WTC11 (cell line): ENCODE data around the gene DMKN. TPM values are rescaled to one million over a fixed set of nuclear protein-coding genes. Genes with fewer than 3 reads are reported as not detected.
"Not testable (repeated sequence)": the region's sequence is repeated elsewhere in the genome, so short reads cannot be mapped to it uniquely, and the experiment has no call there.

ENCODE experiments used
- ATAC-seq: fragments of 200-7000 bp; cut with Tn5 transposase; 2 replicates; pipeline ENCODE4 v1.10.0; 2021; ENCODE audit warnings: mild to moderate bottlenecking, moderate library complexity
- CTCF ChIA-PET: fragments of 300-600 bp; sonication (Branson Sonifier 250); formaldehyde crosslinking; loops from one replicate; lab custom pipeline; 2021; ENCODE audit warnings: antibody characterized with exemption; lab: Charles Lee
- POLR2A ChIA-PET: fragments of 350-600 bp; sonication (Branson Sonifier 250); formaldehyde crosslinking; loops from one replicate; lab custom pipeline; 2021; ENCODE audit warnings: antibody characterized with exemption; lab: Charles Lee
- DNase-seq: peaks from one replicate; pipeline ENCODE4 v3.0.0; 2021; ENCODE audit warnings: low spot score
- H3K27ac Mint-ChIP-seq: 2 replicates; pipeline ENCODE4 v1.8.0; 2021; ENCODE audit warnings: mixed read lengths
- H3K27me3 Mint-ChIP-seq: 2 replicates; pipeline ENCODE4 v1.8.0; 2021; ENCODE audit warnings: low read depth, mild to moderate bottlenecking, moderate library complexity, mixed read lengths
- H3K36me3 Mint-ChIP-seq: 2 replicates; pipeline ENCODE4 v1.8.0; 2021; ENCODE audit warnings: mixed read lengths
- H3K4me1 Mint-ChIP-seq: 2 replicates; pipeline ENCODE4 v1.8.0; 2022; ENCODE audit warnings: mixed read lengths
- H3K4me3 Mint-ChIP-seq: 2 replicates; pipeline ENCODE4 v1.8.0; 2021; ENCODE audit warnings: mild to moderate bottlenecking, moderate library complexity, mixed read lengths
- H3K9me3 Mint-ChIP-seq: 2 replicates; pipeline ENCODE4 v1.8.0; 2021; ENCODE audit warnings: mixed read lengths
- ATF1 ChIP-seq: sonication (generic); formaldehyde crosslinking; IDR thresholded peaks from 2 replicates; pipeline ENCODE4 v1.8.1; 2023; ENCODE audit warnings: mild to moderate bottlenecking, moderate library complexity, missing genetic modification reagents
- ATF3 ChIP-seq: sonication (generic); formaldehyde crosslinking; conservative IDR thresholded peaks from 2 replicates; pipeline ENCODE4 v1.8.1; 2022; ENCODE audit warnings: mild to moderate bottlenecking, missing genetic modification reagents
- CBFB ChIP-seq: sonication (generic); formaldehyde crosslinking; IDR thresholded peaks from 2 replicates; pipeline ENCODE4 v1.8.1; 2022; ENCODE audit warnings: mild to moderate bottlenecking, low read depth, missing genetic modification reagents
- CREM ChIP-seq: sonication (generic); formaldehyde crosslinking; IDR thresholded peaks from 2 replicates; pipeline ENCODE4 v1.8.1; 2022; ENCODE audit warnings: mild to moderate bottlenecking, missing genetic modification reagents, moderate library complexity
- CTCF ChIP-seq: fragments of 200-600 bp; IDR thresholded peaks from 2 replicates; pipeline ENCODE4 v1.8.0; 2022; ENCODE audit warnings: antibody characterized with exemption
- E2F1 ChIP-seq: sonication (generic); formaldehyde crosslinking; IDR thresholded peaks from 2 replicates; pipeline ENCODE4 v1.8.0; 2022; ENCODE audit warnings: mild to moderate bottlenecking, missing genetic modification reagents
- ETV6 ChIP-seq: sonication (generic); formaldehyde crosslinking; IDR thresholded peaks from 2 replicates; pipeline ENCODE4 v1.8.1; 2022; ENCODE audit warnings: mild to moderate bottlenecking, missing genetic modification reagents
- FOXP1 ChIP-seq: sonication (generic); formaldehyde crosslinking; IDR thresholded peaks from 2 replicates; pipeline ENCODE4 v1.8.0; 2022; ENCODE audit warnings: missing genetic modification reagents, mild to moderate bottlenecking, moderate library complexity, borderline replicate concordance
- MAX ChIP-seq: sonication (generic); formaldehyde crosslinking; IDR thresholded peaks from 2 replicates; pipeline ENCODE4 v1.8.0; 2022; ENCODE audit warnings: mild to moderate bottlenecking, missing genetic modification reagents
- MLX ChIP-seq: sonication (generic); formaldehyde crosslinking; IDR thresholded peaks from 2 replicates; pipeline ENCODE4 v1.8.1; 2023; ENCODE audit warnings: mild to moderate bottlenecking, missing genetic modification reagents, moderate library complexity
- NFE2L1 ChIP-seq: sonication (generic); formaldehyde crosslinking; IDR thresholded peaks from 2 replicates; pipeline ENCODE4 v1.8.1; 2023; ENCODE audit warnings: missing genetic modification reagents
- OVOL2 ChIP-seq: fragments of 250-450 bp; sonication (Bioruptor Pico); IDR thresholded peaks from 2 replicates; pipeline ENCODE4 v1.9.0; 2021; ENCODE audit warnings: mild to moderate bottlenecking, borderline replicate concordance
- SMAD3 ChIP-seq: sonication (generic); formaldehyde crosslinking; IDR thresholded peaks from 2 replicates; pipeline ENCODE4 v1.8.0; 2022; ENCODE audit warnings: missing genetic modification reagents, mild to moderate bottlenecking, borderline replicate concordance
- SMAD4 ChIP-seq: sonication (generic); formaldehyde crosslinking; IDR thresholded peaks from 2 replicates; pipeline ENCODE4 v1.8.0; 2022; ENCODE audit warnings: mild to moderate bottlenecking, missing genetic modification reagents
- TEAD4 ChIP-seq: sonication (generic); formaldehyde crosslinking; IDR thresholded peaks from 2 replicates; pipeline ENCODE4 v1.8.0; 2022; ENCODE audit warnings: mild to moderate bottlenecking, missing genetic modification reagents
- USF1 ChIP-seq: sonication (generic); formaldehyde crosslinking; IDR thresholded peaks from 2 replicates; pipeline ENCODE4 v1.8.0; 2022; ENCODE audit warnings: mild to moderate bottlenecking, missing genetic modification reagents
- ZNF121 ChIP-seq: sonication (generic); formaldehyde crosslinking; IDR thresholded peaks from 2 replicates; pipeline ENCODE4 v1.8.0; 2023; ENCODE audit warnings: missing genetic modification reagents
- ZNF219 ChIP-seq: sonication (generic); formaldehyde crosslinking; IDR thresholded peaks from 2 replicates; pipeline ENCODE4 v1.8.0; 2023; ENCODE audit warnings: missing genetic modification reagents, mild to moderate bottlenecking, borderline replicate concordance
- ZNF232 ChIP-seq: sonication (generic); formaldehyde crosslinking; IDR thresholded peaks from 2 replicates; pipeline ENCODE4 v1.8.0; 2022; ENCODE audit warnings: mild to moderate bottlenecking, missing genetic modification reagents
- ZNF263 ChIP-seq: sonication (generic); formaldehyde crosslinking; IDR thresholded peaks from 2 replicates; pipeline ENCODE4 v1.8.1; 2022; ENCODE audit warnings: low read depth, mild to moderate bottlenecking, moderate library complexity, missing genetic modification reagents
- total RNA-seq: library from RNA; stranded (reverse); gene quantifications from 3 replicates; pipeline ENCODE4 v1.2.3, GENCODE V29; 2021

The DMKN gene
- total RNA-seq, 1 experiment from 2014 or later, result 285 TPM

GRCh38 chr19:35470128-35470527 lies 43.3 kb downstream of the DMKN start:
- H3K9me3 Mint-ChIP-seq, result no peaks in the 10 kb centered on the region
- no peak overlapping the region for H3K4me3 Mint-ChIP-seq
- TF ChIP-seq SMAD3 (CRISPR knock-in tag), result no peak
- no peak for TF ChIP-seq ZNF232
- TF ChIP-seq CREM (CRISPR knock-in tag), result no peak
- no peak for TF ChIP-seq USF1 (CRISPR knock-in tag)
- no peak for TF ChIP-seq SMAD4 (CRISPR knock-in tag)
- TF ChIP-seq ZNF121 (CRISPR knock-in tag), result no peak
- no peak for TF ChIP-seq OVOL2 (CRISPR knock-in tag)
- no peak for TF ChIP-seq ATF3
- TF ChIP-seq ATF1 (CRISPR knock-in tag), result no peak
- no peak for TF ChIP-seq TEAD4
- peaks cover 2% of the 10 kb centered on the region; the same call in 1 of the 2 replicates for H3K27me3 Mint-ChIP-seq
- DNase-seq (no peak), ATAC-seq (no peak)
- H3K4me1 Mint-ChIP-seq, result peaks cover 13% of the 10 kb centered on the region
- no peak overlapping the region for H3K27ac Mint-ChIP-seq
- POLR2A ChIA-PET, result no interaction called here
- no peaks in the 10 kb centered on the region for H3K36me3 Mint-ChIP-seq
- CTCF ChIA-PET, result interaction anchor here (0.6 to 1.4 kb wide), 4 partner anchors 25 to 403 kb away, joined by 3 to 5 read pairs (median 3); partner anchors contain the start of gene FXYD7

GRCh38 chr19:35468637-35469036 lies 44.8 kb downstream of the DMKN start:
- CTCF ChIA-PET, result interaction anchor here (0.8 to 2.4 kb wide), 6 partner anchors 9 to 116 kb away, joined by 3 to 13 read pairs (median 4); no protein-coding TSS in a partner anchor
- H3K4me1 Mint-ChIP-seq, result peaks cover 13% of the 10 kb centered on the region
- no peaks in the 10 kb centered on the region for H3K27me3 Mint-ChIP-seq

GRCh38 chr19:35466259-35466658 lies 47.2 kb downstream of the DMKN start:
- no peak for ATAC-seq
- CTCF ChIA-PET, result no interaction called here
- peaks cover 7% of the 10 kb centered on the region for H3K4me1 Mint-ChIP-seq
- no peaks in the 10 kb centered on the region; the same call in 1 of the 2 replicates for H3K27me3 Mint-ChIP-seq
- no peak overlapping the region for H3K4me3 Mint-ChIP-seq
- no peaks in the 10 kb centered on the region for H3K9me3 Mint-ChIP-seq
- DNase-seq, result no peak
- POLR2A ChIA-PET, result interaction anchor here (1.2 kb wide), 1 partner anchor 127 kb away, joined by 8 read pairs; no protein-coding TSS in a partner anchor
- no peak overlapping the region for H3K27ac Mint-ChIP-seq
- no peaks in the 10 kb centered on the region for H3K36me3 Mint-ChIP-seq
- TF ChIP-seq NFE2L1 (CRISPR knock-in tag) (no peak), MAX (CRISPR knock-in tag) (no peak), FOXP1 (CRISPR knock-in tag) (no peak), E2F1 (CRISPR knock-in tag) (no peak), ZNF263 (no peak), ZNF219 (CRISPR knock-in tag) (no peak), ETV6 (CRISPR knock-in tag) (no peak), CBFB (CRISPR knock-in tag) (no peak)

More at GRCh38 chr19:35468637-35469036, 44.8 kb downstream of the DMKN start:
- H3K27ac Mint-ChIP-seq, result no peak overlapping the region
- no peaks in the 10 kb centered on the region for H3K36me3 Mint-ChIP-seq
- peak; percentile 42; the same call in 1 of the 2 replicates for TF ChIP-seq CTCF
- no peak for TF ChIP-seq MLX (CRISPR knock-in tag)
- no peak overlapping the region for H3K4me3 Mint-ChIP-seq
- no peaks in the 10 kb centered on the region for H3K9me3 Mint-ChIP-seq
- DNase-seq, result peak; percentile 60
- POLR2A ChIA-PET, result interaction anchor here (0.6 kb wide), 1 partner anchor 144 kb away, joined by 3 read pairs; the partner anchor contains the start of gene HAUS5
- ATAC-seq, result peak; percentile 98

- not testable (repeated sequence) for H3K4me3 Mint-ChIP-seq, H3K27me3 Mint-ChIP-seq, H3K4me1 Mint-ChIP-seq, H3K27ac Mint-ChIP-seq, H3K36me3 Mint-ChIP-seq, ATAC-seq, H3K9me3 Mint-ChIP-seq, DNase-seq
- CTCF ChIA-PET, result interaction anchor here (0.9 to 2.0 kb wide), 5 partner anchors 10 to 110 kb away, joined by 3 to 5 read pairs (median 4); partner anchors contain the start of gene FFAR2
- POLR2A ChIA-PET, result interaction anchor here (0.5 kb wide), 1 partner anchor 1142 kb away, joined by 3 read pairs; no protein-coding TSS in a partner anchor
Observed at GRCh38 chr19:35462956-35463355, 50.5 kb downstream of the DMKN start.
